Erythroblast (primary cell): ENCODE measurements around the gene ARSH.
"Not testable (repeated sequence)": the region's sequence is repeated elsewhere in the genome, so short reads cannot be mapped to it uniquely, and the experiment has no call there.

ENCODE experiments used
- DNase-seq, 2 experiments: peaks; one replicate each; lab custom pipeline; 2025; lab: John Stamatoyannopoulos, UW
- GATA1 ChIP-seq: IDR thresholded peaks from 2 replicates; pipeline ENCODE4 v1.6.1; 2011; ENCODE audit warnings: low read depth, mild to moderate bottlenecking, control low read depth, low read length, moderate library complexity
- POLR2A ChIP-seq: IDR thresholded peaks from 2 replicates; pipeline ENCODE4 v1.6.1; 2011; ENCODE audit warnings: mild to moderate bottlenecking, low read length

Gene ARSH

DNA sequence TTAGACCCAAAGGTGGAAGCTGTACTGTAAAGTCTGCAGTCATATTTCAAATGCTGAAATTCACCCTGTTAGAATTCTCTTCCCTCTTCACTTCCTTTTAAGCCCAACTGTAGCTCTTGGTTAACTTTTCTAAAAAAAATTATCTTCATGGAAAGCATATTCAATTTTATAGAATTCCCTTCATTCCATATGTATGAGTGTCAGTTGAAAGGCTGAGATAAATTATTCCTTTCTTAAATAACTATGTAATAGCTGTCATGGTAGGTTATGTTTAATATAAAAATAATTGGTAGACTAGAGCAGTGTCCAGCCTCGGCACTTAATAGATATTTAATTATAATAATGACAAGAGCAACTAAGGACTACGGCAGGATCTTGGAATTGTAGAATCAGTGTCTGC is 16.8 kb upstream of the ARSH start:
- DNase-seq: no peak
- TF ChIP-seq GATA1 (no peak), POLR2A (no peak)

DNA sequence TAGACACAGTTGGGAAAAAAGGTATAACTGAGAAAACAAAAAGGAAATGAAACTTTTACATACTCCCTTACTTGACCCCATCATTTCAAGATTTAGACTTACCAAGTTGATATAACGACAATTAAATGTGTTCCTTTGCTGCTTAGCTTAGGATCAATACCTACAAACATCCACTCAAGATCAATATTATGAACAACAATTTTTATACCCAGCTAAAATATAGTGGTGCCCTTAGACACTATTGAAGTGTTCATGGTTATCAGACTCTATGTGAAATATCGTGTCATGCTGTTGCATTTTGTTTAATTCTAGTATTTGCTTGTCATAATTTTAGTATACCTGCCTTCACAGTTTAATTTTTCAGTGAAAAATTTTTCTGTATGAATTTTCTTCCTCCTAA is 4.2 kb downstream of the ARSH start:
- no peak for DNase-seq
- no peak for TF ChIP-seq POLR2A
- no peak for TF ChIP-seq GATA1

DNA sequence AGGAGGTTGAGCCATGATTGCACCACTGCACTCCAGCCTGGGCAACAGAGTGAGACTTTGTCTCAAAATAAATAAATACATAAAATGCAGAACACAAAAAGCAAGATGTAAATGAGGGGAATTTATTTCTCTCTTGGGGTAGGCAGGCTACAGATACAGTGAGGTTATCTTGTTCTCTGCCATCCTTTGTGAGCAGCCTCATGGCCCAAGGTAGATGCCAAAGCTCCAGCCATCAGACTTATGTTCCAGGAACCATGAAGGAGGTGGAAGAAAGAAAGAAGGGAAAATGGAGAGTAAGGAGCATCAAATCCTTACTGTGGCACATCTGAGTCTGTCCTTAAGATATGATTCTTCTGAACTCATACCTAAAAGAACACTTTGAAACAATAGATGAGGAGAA is 11.1 kb downstream of the ARSH start:
- TF ChIP-seq POLR2A (no peak), GATA1 (no peak)
- DNase-seq: no peak

DNA sequence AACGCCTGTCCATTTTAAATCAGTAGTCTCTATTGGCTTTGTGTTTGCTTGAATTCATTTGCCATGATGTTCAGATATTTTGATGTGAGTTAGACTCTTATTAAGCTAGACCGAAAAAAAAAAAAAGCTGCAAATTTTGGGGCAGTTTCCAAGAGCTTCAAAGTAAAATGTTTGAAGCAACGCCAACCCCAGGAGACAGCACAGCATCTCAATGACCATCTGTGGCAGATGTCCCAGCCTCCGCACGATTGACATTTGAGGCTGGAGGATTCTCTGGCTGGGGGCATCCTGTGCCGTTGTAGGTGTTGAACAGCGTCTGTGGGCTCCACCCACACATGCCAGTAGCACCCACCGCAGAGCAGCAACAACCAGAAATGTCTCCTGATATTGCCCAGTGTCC is 17.8 kb downstream of the ARSH start:
- TF ChIP-seq GATA1 (no peak), POLR2A (no peak)
- DNase-seq: no peak

DNA sequence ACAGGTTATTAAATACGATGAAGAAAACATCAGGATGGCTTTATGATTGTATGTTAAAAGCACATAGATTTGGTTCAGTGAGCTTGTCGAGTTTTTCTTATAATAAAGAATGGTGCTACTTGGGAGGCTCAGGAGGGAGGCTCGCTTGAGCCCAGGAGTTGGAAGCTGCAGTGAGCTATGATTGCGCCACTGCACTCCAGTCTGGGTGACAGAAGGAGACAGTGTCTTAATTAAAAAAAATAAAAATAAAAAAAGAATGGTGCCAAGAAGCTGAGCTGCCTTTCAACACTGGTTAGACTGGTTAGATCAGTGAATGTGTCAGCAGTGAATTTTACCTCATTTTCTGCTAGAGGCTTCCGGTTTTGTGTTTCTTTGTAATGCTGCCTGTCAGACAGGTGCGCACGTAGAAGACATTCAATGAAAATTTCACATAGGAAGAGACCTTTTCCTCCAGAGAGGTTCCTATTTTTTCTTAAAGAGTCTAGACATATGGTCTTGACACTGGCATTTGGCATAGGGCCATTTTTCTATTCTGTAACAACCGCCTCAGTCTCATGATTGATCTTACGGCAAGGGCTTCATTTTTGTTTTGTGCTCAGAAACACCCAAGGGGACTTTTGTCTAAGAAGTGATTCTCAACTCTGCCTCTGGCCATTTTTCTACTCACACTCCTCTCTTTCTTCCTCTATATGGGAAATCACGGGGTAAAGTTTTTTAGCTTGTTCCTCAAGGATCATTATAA is 19.9 kb downstream of the ARSH start:
- TF ChIP-seq GATA1: no peak
- TF ChIP-seq POLR2A: no peak

DNA sequence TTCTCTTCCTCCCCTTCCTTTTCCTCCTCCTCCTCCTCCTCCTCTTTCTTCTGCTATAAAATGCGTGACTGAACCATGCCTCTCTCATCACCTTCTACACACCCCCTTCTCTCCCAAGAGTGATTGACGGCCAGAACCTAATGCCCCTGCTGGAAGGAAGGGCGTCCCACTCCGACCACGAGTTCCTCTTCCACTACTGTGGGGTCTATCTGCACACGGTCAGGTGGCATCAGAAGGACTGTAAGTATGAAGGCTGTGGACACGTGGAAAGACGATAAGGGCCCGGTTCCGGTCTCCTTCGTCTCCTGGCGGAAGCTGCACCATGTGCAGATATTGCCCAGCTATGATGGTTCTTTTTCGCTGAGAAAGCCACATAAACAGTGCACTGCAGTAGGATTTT is 22.8 kb downstream of the ARSH start:
- TF ChIP-seq GATA1: no peak
- DNase-seq: no peak

More for the DNA sequence above, 19.9 kb downstream of the ARSH start:
- no peak for DNase-seq

DNA sequence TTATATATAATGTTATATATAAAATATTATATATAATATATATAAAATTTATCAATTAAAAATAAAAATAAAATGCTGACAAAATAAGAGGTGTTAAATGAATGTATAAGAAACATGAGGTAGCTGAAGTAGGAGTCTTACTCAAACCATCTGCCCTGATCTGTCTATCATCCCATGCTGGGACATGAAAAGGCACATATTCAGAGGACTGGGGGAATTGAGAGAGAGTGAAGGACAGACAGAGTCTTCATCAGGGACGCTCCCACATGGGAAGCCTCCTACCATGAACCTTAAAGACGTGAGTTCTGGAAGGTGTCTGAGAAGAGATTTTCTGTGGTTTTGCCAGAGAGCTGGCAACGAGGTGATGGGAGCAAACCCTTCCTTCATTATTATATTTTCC is 30.9 kb downstream of the ARSH start:
- DNase-seq: no peak
- TF ChIP-seq GATA1 (no peak), POLR2A (no peak)

DNA sequence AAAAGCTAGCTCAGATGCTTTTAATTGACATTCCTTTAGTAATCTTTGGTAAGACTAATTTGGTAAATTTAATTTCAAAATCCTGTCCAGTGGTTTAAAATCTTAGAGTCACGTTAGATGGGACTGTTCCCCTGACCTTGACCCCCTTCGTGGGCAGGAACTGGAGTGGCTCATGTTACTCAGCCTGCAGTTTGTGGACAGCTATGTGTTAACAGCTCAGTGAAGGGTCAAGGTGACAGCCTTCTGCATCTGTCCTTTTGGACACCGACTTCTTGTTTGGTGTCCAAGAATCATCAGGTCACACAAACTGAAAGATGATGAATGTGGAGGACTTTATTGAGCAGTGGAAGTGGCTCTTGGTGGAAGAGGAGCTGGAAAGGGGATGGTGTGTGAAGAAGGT is 37.9 kb downstream of the ARSH start:
- DNase-seq: no peak
- TF ChIP-seq POLR2A (no peak), GATA1 (no peak)

DNA sequence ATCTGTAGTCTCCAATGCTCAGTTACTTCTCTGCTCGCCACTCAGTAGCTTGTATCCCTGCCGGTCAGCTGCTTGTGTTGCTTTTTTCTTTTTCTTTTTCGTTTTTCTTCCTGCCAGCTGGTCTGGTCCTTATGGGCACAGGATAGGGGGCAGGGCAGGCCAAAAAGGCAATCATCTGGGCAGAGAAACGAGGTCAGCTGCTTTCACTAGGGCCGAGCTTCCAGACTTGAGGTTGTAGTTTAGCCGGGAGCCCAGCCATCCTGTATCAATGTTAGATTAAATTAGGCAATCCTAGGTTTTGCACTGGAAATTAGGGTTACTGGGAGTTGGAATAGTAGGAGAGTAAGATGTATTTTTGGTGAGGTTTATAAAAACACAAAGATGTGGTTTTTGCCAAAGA is 38.3 kb downstream of the ARSH start:
- no peak for TF ChIP-seq GATA1
- TF ChIP-seq POLR2A: no peak
- DNase-seq: no peak

DNA sequence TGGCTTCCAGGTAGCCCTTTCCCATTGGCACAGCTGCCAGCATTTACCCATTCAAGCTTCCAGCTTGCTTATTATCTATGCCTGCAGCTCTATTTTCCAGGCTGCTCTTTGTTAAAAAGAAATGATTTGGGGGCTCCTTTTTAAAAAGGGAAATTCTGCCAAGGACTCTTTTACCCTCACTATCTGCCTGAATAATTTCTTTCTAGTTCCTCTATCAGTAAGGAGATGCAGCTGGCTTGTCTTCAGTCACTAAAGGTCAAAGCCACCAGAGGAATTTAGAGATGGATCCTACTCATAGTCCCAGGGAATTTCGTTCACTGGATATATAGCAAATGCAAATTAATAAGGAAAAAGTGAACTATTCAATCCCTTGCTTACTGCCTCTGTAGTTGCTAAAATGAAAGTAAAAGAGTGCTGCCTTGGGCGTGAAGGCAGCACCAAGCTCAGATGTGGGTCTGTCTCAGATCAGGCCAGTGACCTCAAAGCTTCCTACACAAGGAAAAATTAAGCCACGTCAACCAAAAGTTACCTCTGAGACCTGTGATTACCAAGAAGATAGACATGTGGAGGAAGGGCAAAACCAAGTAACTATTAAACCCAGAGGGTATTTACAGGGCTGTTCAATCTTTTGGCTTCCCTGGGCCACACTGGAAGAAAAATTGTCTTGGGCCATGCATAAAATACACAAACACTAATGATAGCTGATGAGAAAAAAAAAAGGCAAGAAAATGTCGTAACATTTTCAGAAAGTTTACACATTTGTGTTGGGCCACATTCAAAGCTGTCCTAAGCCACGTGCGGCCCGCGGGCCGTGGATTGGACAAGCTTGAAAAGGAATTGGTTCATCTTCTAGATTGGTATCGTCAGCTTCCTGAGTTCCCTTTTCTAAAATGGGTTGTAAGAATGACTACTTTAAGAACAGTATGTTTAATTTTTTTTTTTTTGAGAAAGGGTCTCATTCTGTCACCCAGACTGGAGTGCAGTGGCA is 40.2 kb downstream of the ARSH start:
- TF ChIP-seq POLR2A: no peak
- TF ChIP-seq GATA1: no peak
- no peak for DNase-seq

DNA sequence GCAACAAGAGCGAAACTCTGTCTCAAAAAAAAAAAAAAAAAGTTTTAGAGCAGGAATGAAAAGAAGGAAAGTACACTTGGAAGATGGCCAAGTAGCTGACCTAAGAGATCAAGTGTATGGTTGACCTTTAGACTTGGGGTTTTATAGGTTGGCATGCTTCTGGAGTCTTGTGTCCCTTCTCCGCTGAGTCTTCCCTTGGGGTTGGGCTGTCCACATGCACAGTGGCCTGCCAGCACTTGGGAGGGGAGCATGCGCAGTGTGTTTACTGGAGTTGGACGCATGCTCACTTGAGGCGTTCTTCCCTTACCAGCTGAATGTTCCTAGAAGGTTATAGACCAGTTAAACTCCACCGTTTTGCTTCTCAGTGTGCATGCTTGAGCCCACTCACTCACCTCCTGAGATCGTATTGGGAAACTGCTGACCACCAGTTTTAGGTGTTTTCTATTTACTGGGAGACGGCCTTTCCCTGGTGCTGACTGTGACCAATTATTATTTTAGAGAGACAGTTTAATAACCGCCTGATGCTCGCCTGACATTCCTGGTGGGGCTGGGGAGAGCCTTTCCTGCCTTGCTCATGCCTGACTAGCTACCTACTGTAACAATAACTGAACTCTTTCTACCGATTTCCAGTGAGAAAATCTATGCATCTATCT is 44.3 kb downstream of the ARSH start:
- not testable (repeated sequence) for DNase-seq

DNA sequence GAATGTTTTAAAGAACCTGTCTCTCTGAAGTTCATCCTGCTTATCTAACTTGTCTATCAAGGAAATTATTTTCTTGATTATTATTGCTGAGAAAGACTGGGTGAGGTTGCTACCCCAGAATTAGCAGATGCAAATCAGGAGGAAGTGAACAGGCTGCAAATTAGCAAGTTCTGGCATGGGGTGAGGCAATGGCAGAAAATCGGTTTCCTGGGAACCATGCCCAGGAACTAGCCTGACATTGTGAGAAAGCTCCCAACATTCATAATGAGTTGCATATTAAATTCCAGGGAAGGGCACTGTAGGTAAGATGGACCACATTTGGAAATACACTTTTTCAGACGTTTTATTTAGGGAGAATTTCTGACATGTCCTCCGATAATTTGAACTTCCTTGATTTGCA is 46.5 kb downstream of the ARSH start:
- no peak for DNase-seq

DNA sequence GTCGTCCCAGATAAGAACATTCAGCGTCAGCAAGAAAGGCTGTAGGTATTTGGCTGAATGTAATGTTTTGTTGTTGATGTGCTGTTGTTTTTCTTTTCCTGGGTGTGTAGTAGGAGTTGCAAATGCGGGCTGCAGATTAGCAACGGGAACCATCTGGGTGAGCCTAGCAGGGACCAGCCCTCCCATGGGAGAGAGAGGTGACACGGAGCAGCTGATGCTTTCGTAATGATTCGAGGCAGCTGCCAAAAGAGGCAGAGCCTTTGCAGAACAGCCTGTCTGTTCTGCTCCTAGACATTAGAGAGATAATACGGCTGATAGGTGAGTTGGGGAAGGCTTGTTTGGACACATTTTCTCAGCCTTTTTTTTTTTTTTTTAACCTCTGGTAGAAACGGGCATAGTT is 60.2 kb downstream of the ARSH start:
- TF ChIP-seq POLR2A (no peak), GATA1 (no peak)
- DNase-seq: no peak

More for the DNA sequence above, 46.5 kb downstream of the ARSH start:
- TF ChIP-seq GATA1 (no peak), POLR2A (no peak)

DNA sequence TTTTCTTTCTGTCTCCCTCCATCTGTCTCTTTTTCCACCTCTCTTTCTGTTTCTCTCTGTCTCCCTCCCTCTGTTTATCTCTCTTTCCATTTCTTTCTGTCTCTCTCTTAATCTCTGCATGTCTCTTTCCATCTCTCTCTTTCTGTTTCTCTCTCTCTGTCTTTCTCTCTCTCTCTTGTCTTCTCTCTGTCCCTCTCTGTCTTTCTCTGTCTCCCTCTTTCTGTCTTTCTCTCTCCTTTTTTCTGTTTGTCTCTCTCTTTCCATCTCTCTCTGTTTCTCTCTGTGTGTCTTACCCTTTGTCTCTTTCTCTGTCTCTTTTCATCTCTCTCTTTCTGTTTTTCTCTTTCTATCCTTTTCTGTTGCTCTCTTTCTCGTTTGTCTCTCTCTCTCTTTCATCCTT is 69.6 kb downstream of the ARSH start:
- TF ChIP-seq POLR2A: no peak
- no peak for DNase-seq
